Smooth muscle cell (in vitro differentiated cells): Measurements from ENCODE around the gene KDSR. TPM values are rescaled to one million over a fixed set of nuclear protein-coding genes. Genes with fewer than 3 reads are reported as not detected.

Source experiments
- DNase-seq: peaks from one replicate; lab custom pipeline; 2025; ENCODE audit not compliant: unreplicated experiment; lab: John Stamatoyannopoulos, UW
- H2AFZ ChIP-seq: fragments of 200-600 bp; sonication (generic); 2 replicates; pipeline ENCODE4 v1.6.0; 2016; ENCODE audit warnings: antibody characterized with exemption, low read depth, mild to moderate bottlenecking
- H3F3A ChIP-seq: fragments of 200-600 bp; sonication (generic); 2 replicates; pipeline ENCODE4 v1.6.0; 2017; ENCODE audit warnings: antibody characterized with exemption, low read depth
- H3K27ac ChIP-seq: fragments of 200-600 bp; sonication (generic); 2 replicates; pipeline ENCODE4 v1.5.1; 2016; ENCODE audit warnings: low read depth, mild to moderate bottlenecking
- H3K27me3 ChIP-seq: fragments of 200-600 bp; sonication (generic); 2 replicates; pipeline ENCODE4 v1.6.1; 2016; ENCODE audit warnings: low read depth, mild to moderate bottlenecking
- H3K36me3 ChIP-seq: fragments of 200-600 bp; sonication (generic); 2 replicates; pipeline ENCODE4 v1.5.1; 2016; ENCODE audit warnings: low read depth
- H3K4me1 ChIP-seq: fragments of 200-600 bp; sonication (generic); 2 replicates; pipeline ENCODE4 v1.5.1; 2016; ENCODE audit warnings: low read depth
- H3K4me2 ChIP-seq: fragments of 200-600 bp; sonication (generic); 2 replicates; pipeline ENCODE4 v1.6.0; 2016; ENCODE audit warnings: mild to moderate bottlenecking
- H3K4me3 ChIP-seq: fragments of 200-600 bp; sonication (generic); 2 replicates; pipeline ENCODE4 v1.5.1; 2016; ENCODE audit warnings: mild to moderate bottlenecking
- H3K79me2 ChIP-seq: fragments of 200-600 bp; sonication (generic); 2 replicates; pipeline ENCODE4 v1.6.0; 2016; ENCODE audit warnings: low read depth, mild to moderate bottlenecking
- H3K9ac ChIP-seq: fragments of 200-600 bp; sonication (generic); 2 replicates; pipeline ENCODE4 v1.6.0; 2016; ENCODE audit warnings: low read depth
- H3K9me3 ChIP-seq: fragments of 200-600 bp; sonication (generic); replicated peaks from 2 replicates; pipeline ENCODE4 v1.5.1; 2016; ENCODE audit warnings: low read depth
- H4K20me1 ChIP-seq: fragments of 200-600 bp; sonication (generic); 2 replicates; pipeline ENCODE4 v1.6.0; 2016; ENCODE audit warnings: low read depth
- CTCF ChIP-seq: fragments of 200-600 bp; sonication (generic); IDR thresholded peaks from 2 replicates; pipeline ENCODE4 v1.5.1; 2017; ENCODE audit warnings: borderline replicate concordance, mild to moderate bottlenecking, antibody characterized with exemption; ENCODE audit not compliant: insufficient read depth, poor library complexity, severe bottlenecking
- WGBS: methylation state at CpG from one replicate; pipeline ENCODE4 v1.1.7; 2016; ENCODE audit warnings: low lambda C conversion rate; 5-methylcytosine and 5-hydroxymethylcytosine counted together
- polyA plus RNA-seq: library from polyadenylated mRNA; unstranded; fragments of >200 nt; fragmentation: Nextera tagmentation; extraction: Ambion mirVana; gene quantifications from 2 replicates; pipeline ENCODE4 v1.2.1, GENCODE V29; 2016
- total RNA-seq: library from RNA; depleted of rRNA; stranded (reverse); fragments of >200 nt; gene quantifications from 2 replicates; pipeline ENCODE4 v1.2.3, GENCODE V29; 2014

Gene KDSR
- total and polyA plus RNA-seq, 2 experiments from 2014 or later, result 34.5 to 47.4 TPM

- no peak overlapping the region for H3K4me2 ChIP-seq
- no peak for TF ChIP-seq CTCF
- DNase-seq, result no peak
- H3K27me3 ChIP-seq, result no peaks in the 10 kb centered on the region
- no peak overlapping the region for H3K9ac ChIP-seq
- no peaks in the 10 kb centered on the region for H3K9me3 ChIP-seq
- 88% methylated on average over 7 of the region's 7 CpGs for WGBS
- no peak overlapping the region for H2AFZ ChIP-seq
- no peaks in the 10 kb centered on the region for H3F3A ChIP-seq
- H3K4me3 ChIP-seq, result no peak overlapping the region
- H3K36me3 ChIP-seq, result peaks cover 22% of the 10 kb centered on the region
- H4K20me1 ChIP-seq, result peaks cover 9% of the 10 kb centered on the region
- no peaks in the 10 kb centered on the region for H3K79me2 ChIP-seq
- peak overlapping the region; percentile 62 for H3K27ac ChIP-seq
- H3K4me1 ChIP-seq, result no peaks in the 10 kb centered on the region
These were observed 20.4 kb downstream of the KDSR start for GRCh38 chr18:63346480-63347183.

GRCh38 chr18:63346031-63346430 is 21.0 kb downstream of the KDSR start:
- Histone ChIP-seq H3F3A (no peaks in the 10 kb centered on the region), H3K9me3 (no peaks in the 10 kb centered on the region), H3K9ac (no peak overlapping the region), H3K4me3 (no peak overlapping the region), H4K20me1 (peaks cover 9% of the 10 kb centered on the region), H3K4me2 (no peak overlapping the region), H3K27ac (peak overlapping the region; percentile 62), H3K79me2 (no peaks in the 10 kb centered on the region), H3K36me3 (peaks cover 22% of the 10 kb centered on the region), H3K27me3 (no peaks in the 10 kb centered on the region), H3K4me1 (no peaks in the 10 kb centered on the region), H2AFZ (no peak overlapping the region)
- 88% methylated on average over 7 of the region's 7 CpGs for WGBS
- DNase-seq, result no peak
- no peak for TF ChIP-seq CTCF

DNA sequence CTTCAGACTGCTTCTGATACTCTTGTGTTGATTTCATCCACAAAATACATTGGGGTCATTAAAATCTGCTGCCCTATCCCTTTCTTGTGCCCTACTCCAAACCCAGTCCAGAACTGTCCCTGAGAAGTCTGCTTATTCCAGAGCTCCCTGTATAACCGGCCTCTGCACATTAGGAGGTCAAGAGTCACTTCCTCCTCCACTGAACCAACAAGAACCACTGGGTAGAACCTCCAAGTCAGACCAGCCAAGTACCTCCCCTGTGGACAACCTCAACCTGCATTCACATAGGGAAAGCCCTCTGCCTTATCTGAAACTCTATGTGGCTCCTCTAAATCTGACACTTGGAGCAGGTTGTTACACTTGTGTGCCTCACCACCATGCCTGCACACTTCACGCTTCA is 22.1 kb downstream of the KDSR start:
- no peak for TF ChIP-seq CTCF

GRCh38 chr18:63344263-63344662 is 22.7 kb downstream of the KDSR start:
- H3K4me2 ChIP-seq, result no peak overlapping the region
- H3K4me1 ChIP-seq, result no peaks in the 10 kb centered on the region
- no peak for TF ChIP-seq CTCF
- 98% methylated on average over 5 of the region's 5 CpGs for WGBS
- peaks cover 8% of the 10 kb centered on the region for H3K36me3 ChIP-seq
- H3K4me3 ChIP-seq, result no peak overlapping the region
- no peaks in the 10 kb centered on the region for H3F3A ChIP-seq
- no peaks in the 10 kb centered on the region for H3K79me2 ChIP-seq
- H2AFZ ChIP-seq, result no peak overlapping the region
- no peaks in the 10 kb centered on the region for H3K27me3 ChIP-seq
- no peak overlapping the region for H3K27ac ChIP-seq
- no peaks in the 10 kb centered on the region for H3K9me3 ChIP-seq
- H4K20me1 ChIP-seq, result peaks cover 9% of the 10 kb centered on the region
- H3K9ac ChIP-seq, result no peak overlapping the region
- no peak for DNase-seq

More for the DNA sequence above, 22.1 kb downstream of the KDSR start:
- Histone ChIP-seq H3K4me1 (no peaks in the 10 kb centered on the region), H3K27ac (no peak overlapping the region), H3K9me3 (no peaks in the 10 kb centered on the region), H3K36me3 (peaks cover 14% of the 10 kb centered on the region), H4K20me1 (peaks cover 9% of the 10 kb centered on the region), H3K27me3 (no peaks in the 10 kb centered on the region), H2AFZ (no peak overlapping the region), H3K4me2 (no peak overlapping the region), H3K4me3 (no peak overlapping the region), H3F3A (no peaks in the 10 kb centered on the region), H3K9ac (no peak overlapping the region), H3K79me2 (no peaks in the 10 kb centered on the region)
- WGBS, result 91% methylated on average over 2 of the region's 2 CpGs
- no peak for DNase-seq
